ENCODE measurements around the gene PIPOX.

The PIPOX gene

GRCh38 chr17:29051731-29052130 lies 8.8 kb downstream of the PIPOX start:
- H3K27me3 ChIP-seq (ENCODE audit: control insufficient read depth, insufficient read depth, low read length) = no peaks in the 10 kb centered on the region
- H3K79me2 ChIP-seq = no peaks in the 10 kb centered on the region
- H3K9me3 ChIP-seq (ENCODE audit: control insufficient read depth, low read length) = no peaks in the 10 kb centered on the region
- no peak overlapping the region for H3K27ac ChIP-seq
- H3K9ac ChIP-seq = no peak overlapping the region
- H3K4me3 ChIP-seq (ENCODE audit: low read depth, low read length) = no peak overlapping the region
- H2AFZ ChIP-seq = no peak overlapping the region
- peaks cover 21% of the 10 kb centered on the region for H3K4me1 ChIP-seq
- H3K36me3 ChIP-seq (ENCODE audit: control insufficient read depth, insufficient read depth, low read length) = no peaks in the 10 kb centered on the region
- H3K4me2 ChIP-seq (ENCODE audit: low read length) = no peak overlapping the region
- no peak for TF ChIP-seq CTCF (IDR thresholded peaks at IDR 0.05)

GRCh38 chr17:29054835-29055234 lies 11.9 kb downstream of the PIPOX start:
- Histone ChIP-seq H3K36me3 (ENCODE audit: control insufficient read depth, insufficient read depth, low read length) (no peaks in the 10 kb centered on the region), H3K9ac (no peak overlapping the region), H3K9me3 (ENCODE audit: control insufficient read depth, low read length) (no peaks in the 10 kb centered on the region), H3K4me1 (peaks cover 11% of the 10 kb centered on the region), H3K79me2 (no peaks in the 10 kb centered on the region), H3K27ac (peak overlapping the region; percentile 18), H3K4me2 (ENCODE audit: low read length) (peak overlapping the region; percentile 38), H3K27me3 (ENCODE audit: control insufficient read depth, insufficient read depth, low read length) (no peaks in the 10 kb centered on the region), H2AFZ (peak overlapping the region; percentile 67), H3K4me3 (ENCODE audit: low read depth, low read length) (no peak overlapping the region)
- TF ChIP-seq CTCF (IDR thresholded peaks at IDR 0.05) = no peak

GRCh38 chr17:29057361-29057760 lies 14.4 kb downstream of the PIPOX start:
- Histone ChIP-seq H3K9ac (no peak overlapping the region), H3K4me3 (ENCODE audit: low read depth, low read length) (no peak overlapping the region), H3K4me2 (ENCODE audit: low read length) (no peak overlapping the region), H3K9me3 (ENCODE audit: control insufficient read depth, low read length) (no peaks in the 10 kb centered on the region), H3K79me2 (no peaks in the 10 kb centered on the region), H3K27ac (no peak overlapping the region), H3K36me3 (ENCODE audit: control insufficient read depth, insufficient read depth, low read length) (no peaks in the 10 kb centered on the region), H3K4me1 (peaks cover 11% of the 10 kb centered on the region), H3K27me3 (ENCODE audit: control insufficient read depth, insufficient read depth, low read length) (no peaks in the 10 kb centered on the region), H2AFZ (no peak overlapping the region)
- TF ChIP-seq CTCF (IDR thresholded peaks at IDR 0.05) = no peak

GRCh38 chr17:29058391-29058790 lies 15.4 kb downstream of the PIPOX start:
- no peak for TF ChIP-seq CTCF (IDR thresholded peaks at IDR 0.05)
- Histone ChIP-seq H3K9me3 (ENCODE audit: control insufficient read depth, low read length) (no peaks in the 10 kb centered on the region), H3K9ac (no peak overlapping the region), H3K79me2 (no peaks in the 10 kb centered on the region), H3K4me1 (peaks cover 11% of the 10 kb centered on the region), H3K4me2 (ENCODE audit: low read length) (no peak overlapping the region), H3K4me3 (ENCODE audit: low read depth, low read length) (no peak overlapping the region), H3K36me3 (ENCODE audit: control insufficient read depth, insufficient read depth, low read length) (no peaks in the 10 kb centered on the region), H2AFZ (no peak overlapping the region), H3K27ac (no peak overlapping the region), H3K27me3 (ENCODE audit: control insufficient read depth, insufficient read depth, low read length) (no peaks in the 10 kb centered on the region)

- no peak overlapping the region for H3K4me2 ChIP-seq (ENCODE audit: low read length)
- H3K4me1 ChIP-seq = peaks cover 10% of the 10 kb centered on the region
- no peak overlapping the region for H3K4me3 ChIP-seq (ENCODE audit: low read depth, low read length)
- H3K9ac ChIP-seq = no peak overlapping the region
- no peaks in the 10 kb centered on the region for H3K79me2 ChIP-seq
- H3K36me3 ChIP-seq (ENCODE audit: control insufficient read depth, insufficient read depth, low read length) = no peaks in the 10 kb centered on the region
- no peak overlapping the region for H2AFZ ChIP-seq
- H3K9me3 ChIP-seq (ENCODE audit: control insufficient read depth, low read length) = no peaks in the 10 kb centered on the region
- no peak for TF ChIP-seq CTCF (IDR thresholded peaks at IDR 0.05)
- H3K27me3 ChIP-seq (ENCODE audit: control insufficient read depth, insufficient read depth, low read length) = no peaks in the 10 kb centered on the region
- H3K27ac ChIP-seq = no peak overlapping the region
These were observed 16.3 kb downstream of the PIPOX start for GRCh38 chr17:29059281-29059680.

Data from parathyroid adenoma (tissue), 2 donors.